ENCODE data around the gene SPATA2L.

DNA sequence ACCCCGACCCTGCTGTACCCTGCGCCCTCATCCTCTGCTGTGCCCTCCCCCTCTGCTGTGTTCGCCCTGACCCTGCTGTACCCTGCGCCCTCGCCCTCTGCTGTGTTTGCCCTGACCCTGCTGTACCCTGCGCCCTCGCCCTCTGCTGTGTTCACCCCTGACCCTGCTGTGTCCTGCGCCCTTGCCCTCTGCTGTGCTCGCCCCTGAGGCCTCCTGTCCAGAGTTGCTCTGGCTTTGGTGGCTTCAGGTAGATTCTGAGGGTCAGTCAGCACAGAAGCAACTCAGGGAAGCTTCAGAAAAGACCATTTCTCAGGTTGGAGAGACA is 31.4 kb upstream of the SPATA2L start:
- TF ChIP-seq EZH2 (IDR thresholded peaks at IDR 0.05; ENCODE audit: low read length), result no peak
- TF ChIP-seq, protein P1, sequence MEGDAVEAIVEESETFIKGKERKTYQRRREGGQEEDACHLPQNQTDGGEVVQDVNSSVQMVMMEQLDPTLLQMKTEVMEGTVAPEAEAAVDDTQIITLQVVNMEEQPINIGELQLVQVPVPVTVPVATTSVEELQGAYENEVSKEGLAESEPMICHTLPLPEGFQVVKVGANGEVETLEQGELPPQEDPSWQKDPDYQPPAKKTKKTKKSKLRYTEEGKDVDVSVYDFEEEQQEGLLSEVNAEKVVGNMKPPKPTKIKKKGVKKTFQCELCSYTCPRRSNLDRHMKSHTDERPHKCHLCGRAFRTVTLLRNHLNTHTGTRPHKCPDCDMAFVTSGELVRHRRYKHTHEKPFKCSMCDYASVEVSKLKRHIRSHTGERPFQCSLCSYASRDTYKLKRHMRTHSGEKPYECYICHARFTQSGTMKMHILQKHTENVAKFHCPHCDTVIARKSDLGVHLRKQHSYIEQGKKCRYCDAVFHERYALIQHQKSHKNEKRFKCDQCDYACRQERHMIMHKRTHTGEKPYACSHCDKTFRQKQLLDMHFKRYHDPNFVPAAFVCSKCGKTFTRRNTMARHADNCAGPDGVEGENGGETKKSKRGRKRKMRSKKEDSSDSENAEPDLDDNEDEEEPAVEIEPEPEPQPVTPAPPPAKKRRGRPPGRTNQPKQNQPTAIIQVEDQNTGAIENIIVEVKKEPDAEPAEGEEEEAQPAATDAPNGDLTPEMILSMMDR (optimal IDR thresholded peaks at IDR 0.05 in 1 of 3, IDR thresholded peaks at IDR 0.05 in 1 of 3, conservative IDR thresholded peaks at IDR 0.05 in 1 of 3; ENCODE audit: extremely low read depth in 1 of 3, insufficient read depth in 2 of 3, low read length in 3 of 3), result no peak
